CD14-positive monocyte (primary cell): ENCODE results near the gene CATSPERB. TPM values are rescaled to one million over a fixed set of nuclear protein-coding genes. Genes with fewer than 3 reads are reported as not detected.
"Not testable (repeated sequence)": the region's sequence is repeated elsewhere in the genome, so short reads cannot be mapped to it uniquely, and the experiment has no call there.

Source experiments
- DNase-seq, 3 donors: peaks; one replicate each; pipeline ENCODE4 v3.0.0-alpha.2; 2011 to 2022
- H2AFZ ChIP-seq: 2 replicates; pipeline ENCODE4 v1.6.0; 2012; ENCODE audit warnings: mild to moderate bottlenecking, low read depth, low read length, inconsistent platforms; ENCODE audit not compliant: insufficient read depth, poor library complexity, severe bottlenecking
- H3K27ac ChIP-seq, 2 donors: 1 replicate in 1 of 2; 2 replicates in 1 of 2; pipeline ENCODE4 v1.5.1; 2012 to 2013; ENCODE audit warnings: low read length in 2 of 2, control low read depth in 1 of 2, inconsistent platforms in 1 of 2, low read depth in 1 of 2, mild to moderate bottlenecking in 1 of 2
- H3K27me3 ChIP-seq, 2 donors: one replicate each; pipeline versions ENCODE4 v1.6.0 to v1.6.1; 2011 to 2013; ENCODE audit warnings: low read length in 2 of 2; ENCODE audit not compliant: control insufficient read depth in 2 of 2, insufficient read depth in 2 of 2
- H3K36me3 ChIP-seq, 2 donors: replicated peaks in 1 of 2; 1 replicate in 1 of 2; 2 replicates in 1 of 2; pipeline versions ENCODE4 v1.5.1 to v1.6.1; 2012 to 2013; ENCODE audit warnings: low read length in 2 of 2, control low read depth in 1 of 2, inconsistent platforms in 1 of 2, mild to moderate bottlenecking in 1 of 2; ENCODE audit not compliant: insufficient read depth in 2 of 2, control insufficient read depth in 1 of 2
- H3K4me1 ChIP-seq, 2 donors: 1 replicate in 1 of 2; 2 replicates in 1 of 2; pipeline versions ENCODE4 v1.5.1 to v1.6.1; 2012 to 2013; ENCODE audit warnings: low read length in 2 of 2, control low read depth in 1 of 2, inconsistent platforms in 1 of 2, mild to moderate bottlenecking in 1 of 2, moderate library complexity in 1 of 2; ENCODE audit not compliant: insufficient read depth in 2 of 2, control insufficient read depth in 1 of 2
- H3K4me2 ChIP-seq: replicated peaks from 2 replicates; pipeline ENCODE3; 2012; ENCODE audit warnings: low read length, moderate library complexity, mild to moderate bottlenecking; ENCODE audit not compliant: poor library complexity, severe bottlenecking; ENCODE audit errors: extremely low read depth
- H3K4me3 ChIP-seq, 3 experiments: fragments of 200-600 bp in 1 of 3; sonication (generic) in 1 of 3; replicated peaks in 1 of 3; 1 replicate in 2 of 3; 2 replicates in 1 of 3; pipeline ENCODE4 v1.5.1; 2011 to 2013; ENCODE audit warnings: low read length in 3 of 3, mild to moderate bottlenecking in 3 of 3, control low read depth in 2 of 3, low read depth in 2 of 3, inconsistent platforms in 1 of 3, moderate library complexity in 1 of 3
- H3K79me2 ChIP-seq: 2 replicates; pipeline ENCODE4 v1.6.0; 2012; ENCODE audit warnings: mild to moderate bottlenecking, control low read depth, inconsistent platforms, low read length, moderate library complexity; ENCODE audit not compliant: insufficient read depth
- H3K9ac ChIP-seq: 2 replicates; pipeline ENCODE4 v1.6.0; 2017; ENCODE audit warnings: low read length, mild to moderate bottlenecking; ENCODE audit not compliant: insufficient read depth, poor library complexity, severe bottlenecking
- H3K9me3 ChIP-seq, 2 donors: replicated peaks in 1 of 2; 1 replicate in 1 of 2; 2 replicates in 1 of 2; pipeline versions ENCODE4 v1.5.1 to v1.6.1; 2012 to 2013; ENCODE audit warnings: low read length in 2 of 2, control low read depth in 1 of 2; ENCODE audit not compliant: control insufficient read depth in 1 of 2, insufficient read depth in 1 of 2
- H4K20me1 ChIP-seq: 2 replicates; pipeline ENCODE4 v1.6.0; 2012; ENCODE audit warnings: mild to moderate bottlenecking, low read length, control low read depth, moderate library complexity; ENCODE audit not compliant: insufficient read depth
- H3K27ac Mint-ChIP-seq, 7 donors: one replicate each; pipeline ENCODE4 v1.8.0; 2020; ENCODE audit warnings: mild to moderate bottlenecking in 7 of 7, mixed read lengths in 7 of 7, moderate library complexity in 6 of 7, inconsistent platforms in 2 of 7
- H3K27me3 Mint-ChIP-seq, 3 donors: one replicate each; pipeline ENCODE4 v1.8.0; 2021 to 2022; ENCODE audit warnings: low read depth in 3 of 3, mild to moderate bottlenecking in 3 of 3, mixed read lengths in 3 of 3, moderate library complexity in 3 of 3, inconsistent platforms in 1 of 3
- H3K36me3 Mint-ChIP-seq, 2 donors: one replicate each; pipeline ENCODE4 v1.8.0; 2020; ENCODE audit warnings: mixed read lengths in 2 of 2, inconsistent platforms in 1 of 2, mild to moderate bottlenecking in 1 of 2
- H3K4me1 Mint-ChIP-seq: one replicate; pipeline ENCODE4 v1.8.0; 2020; ENCODE audit warnings: mild to moderate bottlenecking, mixed read lengths
- H3K4me3 Mint-ChIP-seq, 2 donors: one replicate each; pipeline ENCODE4 v1.8.0; 2020; ENCODE audit warnings: mild to moderate bottlenecking in 2 of 2, mixed read lengths in 2 of 2, moderate library complexity in 1 of 2
- H3K9me3 Mint-ChIP-seq, 7 donors: one replicate each; pipeline ENCODE4 v1.8.0; 2020 to 2022; ENCODE audit warnings: mixed read lengths in 7 of 7, mild to moderate bottlenecking in 6 of 7, moderate library complexity in 6 of 7, inconsistent platforms in 2 of 7
- CTCF ChIP-seq: fragments of 200-600 bp; IDR thresholded peaks from one replicate; pipeline ENCODE4 v1.8.0; 2022; ENCODE audit warnings: antibody characterized with exemption, mild to moderate bottlenecking
- WGBS: methylation state at CpG from one replicate; pipeline ENCODE4 v1.1.5; 2013; ENCODE audit warnings: missing lambda C conversion rate; ENCODE audit not compliant: insufficient coverage; 5-methylcytosine and 5-hydroxymethylcytosine counted together
- intact Hi-C, 2 donors: fragments of 100-400 bp; cut with micrococcal nuclease; formaldehyde crosslinking; loops; one replicate each; pipeline versions ENCODE4 v1.15.0 to v1.15.1; 2023
- polyA plus RNA-seq, 3 donors: library from polyadenylated mRNA; depleted of rRNA in 1 of 3; unstranded in 2 of 3; stranded (reverse) in 1 of 3; fragments of 300-500 nt in 2 of 3; fragments of >200 nt in 1 of 3; fragmentation: Illumina TruSeq in 2 of 3; gene quantifications; 1 replicate in 2 of 3; 2 replicates in 1 of 3; pipeline ENCODE4 v1.2.3, GENCODE V29; 2012 to 2021

CATSPERB gene
- polyA plus RNA-seq, 3 donors, result not detected

DNA sequence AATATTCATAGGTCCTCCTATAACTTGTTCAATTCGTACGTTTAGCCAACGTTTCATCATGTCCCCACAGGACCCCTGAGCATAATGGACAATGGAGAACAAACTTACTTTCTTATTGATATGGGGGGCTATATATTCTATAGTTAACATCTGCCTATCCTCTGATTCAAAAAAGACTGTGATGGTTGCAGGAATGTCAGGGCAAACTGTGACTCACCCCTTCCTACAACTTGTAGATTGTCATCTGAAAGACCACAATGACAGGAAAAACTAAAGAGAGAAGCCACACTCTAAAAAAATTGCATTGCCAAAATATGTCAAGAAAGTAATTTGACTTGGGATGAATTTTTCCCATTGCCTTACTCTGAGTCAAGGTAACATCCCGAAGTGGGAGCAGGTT lies 50.8 kb downstream of the CATSPERB start:
- Mint-ChIP-seq H3K4me3 (no peak overlapping the region), H3K27ac (no peak overlapping the region), H3K36me3 (no peaks in the 10 kb centered on the region)

GRCh38 chr14:91679273-91679672 lies 52.6 kb downstream of the CATSPERB start:
- no peak overlapping the region for H3K9ac ChIP-seq
- no peak overlapping the region for H3K4me3 ChIP-seq
- intact Hi-C loops, result no loop called here
- Mint-ChIP-seq H3K36me3 (no peaks in the 10 kb centered on the region), H3K27ac (no peak overlapping the region), H3K4me1 (no peaks in the 10 kb centered on the region), H3K27me3 (peaks cover 2 to 5% (median 2%) of the 10 kb centered on the region in 3 donors), H3K9me3 (peaks cover 0 to 10% (median 6%) of the 10 kb centered on the region in 7 donors), H3K4me3 (no peak overlapping the region)
- no peaks in the 10 kb centered on the region for H3K9me3 ChIP-seq
- H3K27ac ChIP-seq, result no peak overlapping the region
- TF ChIP-seq CTCF, result no peak
- H3K27me3 ChIP-seq, result no peaks in the 10 kb centered on the region
- no peak for DNase-seq
- H3K4me2 ChIP-seq, result no peak overlapping the region
- no peaks in the 10 kb centered on the region for H3K79me2 ChIP-seq
- no peak overlapping the region for H2AFZ ChIP-seq
- no peaks in the 10 kb centered on the region for H3K36me3 ChIP-seq
- no peaks in the 10 kb centered on the region for H3K4me1 ChIP-seq
- H4K20me1 ChIP-seq, result no peaks in the 10 kb centered on the region

More for the DNA sequence above, 50.8 kb downstream of the CATSPERB start:
- no peaks in the 10 kb centered on the region for H4K20me1 ChIP-seq
- Mint-ChIP-seq H3K4me1 (no peaks in the 10 kb centered on the region), H3K27me3 (peaks cover 0 to 3% (median 3%) of the 10 kb centered on the region in 3 donors), H3K9me3 (peaks cover 0 to 10% (median 6%) of the 10 kb centered on the region in 7 donors)
- no peak overlapping the region for H3K27ac ChIP-seq
- WGBS, result 100% methylated on average over 1 of the region's 4 CpGs
- H3K4me1 ChIP-seq, result no peaks in the 10 kb centered on the region
- H3K4me2 ChIP-seq, result no peak overlapping the region
- no peak overlapping the region for H3K9ac ChIP-seq
- TF ChIP-seq CTCF, result no peak
- intact Hi-C loops, result no loop called here
- no peak overlapping the region for H2AFZ ChIP-seq
- no peak overlapping the region for H3K4me3 ChIP-seq
- H3K27me3 ChIP-seq, result no peaks in the 10 kb centered on the region
- DNase-seq, result no peak
- H3K9me3 ChIP-seq, result no peaks in the 10 kb centered on the region
- H3K36me3 ChIP-seq, result no peaks in the 10 kb centered on the region
- H3K79me2 ChIP-seq, result no peaks in the 10 kb centered on the region

DNA sequence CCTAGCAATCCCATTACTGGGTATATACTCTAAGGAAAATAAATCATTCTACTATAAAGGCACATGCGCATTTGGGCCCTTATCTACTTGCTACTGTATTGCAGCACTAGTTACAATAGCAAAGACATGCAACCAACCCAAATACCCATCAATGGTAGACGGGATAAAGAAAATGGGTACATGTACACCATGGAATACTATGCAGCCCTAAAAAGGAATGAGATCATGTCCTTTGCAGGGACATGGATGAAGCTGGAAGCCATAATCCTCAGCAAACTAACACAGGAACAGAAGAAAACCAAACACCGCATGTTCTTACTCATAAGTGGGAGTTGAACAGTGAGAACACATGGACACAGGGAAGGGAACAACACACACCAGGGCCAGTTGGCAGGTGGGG lies 54.2 kb downstream of the CATSPERB start:
- H3K9me3 ChIP-seq, H3K27me3 ChIP-seq, H2AFZ ChIP-seq, intact Hi-C loops, H3K79me2 ChIP-seq, H3K9ac ChIP-seq, H3K4me1 ChIP-seq, H3K4me1 Mint-ChIP-seq, H4K20me1 ChIP-seq, H3K4me3 Mint-ChIP-seq, H3K27ac Mint-ChIP-seq, DNase-seq, H3K4me2 ChIP-seq, H3K4me3 ChIP-seq, H3K36me3 Mint-ChIP-seq, H3K36me3 ChIP-seq, H3K27me3 Mint-ChIP-seq, H3K27ac ChIP-seq: not testable (repeated sequence)
- no CpG with 5 or more reads among the region's 3 CpGs for WGBS
- peaks cover 1 to 12% (median 8%) of the 10 kb centered on the region in 7 donors for H3K9me3 Mint-ChIP-seq
